ENCODE measurements around the gene PRKCB.

- TF ChIP-seq CTCF (IDR thresholded peaks at IDR 0.05; ENCODE audit: low read depth, low read length, missing input control) = no peak
- TF ChIP-seq NR2F2 (IDR thresholded peaks at IDR 0.05) = no peak
- no peak for TF ChIP-seq ATF3 (IDR thresholded peaks at IDR 0.05)
- no peak for TF ChIP-seq TAF1 (conservative IDR thresholded peaks at IDR 0.05)
- TF ChIP-seq FOXA1 (IDR thresholded peaks at IDR 0.05) = no peak
- TF ChIP-seq RXRA (IDR thresholded peaks at IDR 0.05) = no peak
- TF ChIP-seq JUND (IDR thresholded peaks at IDR 0.05) = no peak
- TF ChIP-seq RAD21 (IDR thresholded peaks at IDR 0.05) = no peak
- no peak for TF ChIP-seq HNF4G (IDR thresholded peaks at IDR 0.05)
- TF ChIP-seq, protein P1, sequence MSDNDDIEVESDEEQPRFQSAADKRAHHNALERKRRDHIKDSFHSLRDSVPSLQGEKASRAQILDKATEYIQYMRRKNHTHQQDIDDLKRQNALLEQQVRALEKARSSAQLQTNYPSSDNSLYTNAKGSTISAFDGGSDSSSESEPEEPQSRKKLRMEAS (IDR thresholded peaks at IDR 0.05) = no peak
- no peak for TF ChIP-seq YY1 (IDR thresholded peaks at IDR 0.05)
- TF ChIP-seq, protein P2, sequence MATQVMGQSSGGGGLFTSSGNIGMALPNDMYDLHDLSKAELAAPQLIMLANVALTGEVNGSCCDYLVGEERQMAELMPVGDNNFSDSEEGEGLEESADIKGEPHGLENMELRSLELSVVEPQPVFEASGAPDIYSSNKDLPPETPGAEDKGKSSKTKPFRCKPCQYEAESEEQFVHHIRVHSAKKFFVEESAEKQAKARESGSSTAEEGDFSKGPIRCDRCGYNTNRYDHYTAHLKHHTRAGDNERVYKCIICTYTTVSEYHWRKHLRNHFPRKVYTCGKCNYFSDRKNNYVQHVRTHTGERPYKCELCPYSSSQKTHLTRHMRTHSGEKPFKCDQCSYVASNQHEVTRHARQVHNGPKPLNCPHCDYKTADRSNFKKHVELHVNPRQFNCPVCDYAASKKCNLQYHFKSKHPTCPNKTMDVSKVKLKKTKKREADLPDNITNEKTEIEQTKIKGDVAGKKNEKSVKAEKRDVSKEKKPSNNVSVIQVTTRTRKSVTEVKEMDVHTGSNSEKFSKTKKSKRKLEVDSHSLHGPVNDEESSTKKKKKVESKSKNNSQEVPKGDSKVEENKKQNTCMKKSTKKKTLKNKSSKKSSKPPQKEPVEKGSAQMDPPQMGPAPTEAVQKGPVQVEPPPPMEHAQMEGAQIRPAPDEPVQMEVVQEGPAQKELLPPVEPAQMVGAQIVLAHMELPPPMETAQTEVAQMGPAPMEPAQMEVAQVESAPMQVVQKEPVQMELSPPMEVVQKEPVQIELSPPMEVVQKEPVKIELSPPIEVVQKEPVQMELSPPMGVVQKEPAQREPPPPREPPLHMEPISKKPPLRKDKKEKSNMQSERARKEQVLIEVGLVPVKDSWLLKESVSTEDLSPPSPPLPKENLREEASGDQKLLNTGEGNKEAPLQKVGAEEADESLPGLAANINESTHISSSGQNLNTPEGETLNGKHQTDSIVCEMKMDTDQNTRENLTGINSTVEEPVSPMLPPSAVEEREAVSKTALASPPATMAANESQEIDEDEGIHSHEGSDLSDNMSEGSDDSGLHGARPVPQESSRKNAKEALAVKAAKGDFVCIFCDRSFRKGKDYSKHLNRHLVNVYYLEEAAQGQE (IDR thresholded peaks at IDR 0.05) = no peak
- TF ChIP-seq FOXA2 (IDR thresholded peaks at IDR 0.05) = no peak
- no peak for TF ChIP-seq SP1 (IDR thresholded peaks at IDR 0.05)
Measured at GRCh38 chr16:23852794-23853562, 17.2 kb downstream of the PRKCB start.
